HAP-1 (cell line): ENCODE results near the gene NUP153.
A peak's percentile ranks its signal among the peaks of the same experiment; 100 is the strongest.

Source experiments
- DNase-seq, 2 experiments: peaks; one replicate each; pipeline ENCODE4 v3.0.0-alpha.2; 2016 to 2020; ENCODE audit warnings: low spot score in 2 of 2
- H3K27me3 ChIP-seq: fragments of 250-450 bp; sonication (Bioruptor Pico); 2 replicates; pipeline ENCODE4 v1.5.1; 2020; ENCODE audit warnings: low read depth, mild to moderate bottlenecking, moderate library complexity
- H3K36me3 ChIP-seq: fragments of 250-450 bp; sonication (Bioruptor Pico); replicated peaks from 2 replicates; pipeline ENCODE4 v1.5.1; 2020; ENCODE audit warnings: mild to moderate bottlenecking
- H3K4me1 ChIP-seq: fragments of 250-450 bp; sonication (Bioruptor Pico); 2 replicates; pipeline ENCODE4 v1.5.1; 2020; ENCODE audit warnings: mild to moderate bottlenecking
- H3K4me3 ChIP-seq: fragments of 250-450 bp; sonication (Bioruptor Pico); 2 replicates; pipeline ENCODE4 v1.5.1; 2020; ENCODE audit warnings: mild to moderate bottlenecking, moderate library complexity
- H3K9me3 ChIP-seq: fragments of 250-450 bp; sonication (Bioruptor Pico); 2 replicates; pipeline ENCODE4 v1.5.1; 2020; ENCODE audit warnings: mild to moderate bottlenecking, moderate library complexity
- in situ Hi-C: fragments of 300-500 bp; cut with MboI; formaldehyde crosslinking; loops from 3 replicates; pipeline ENCODE4 v1.14.3; 2020; ENCODE audit warnings: low sequenced_read_pairs, inconsistent platforms, mixed read lengths

Gene NUP153

DNA sequence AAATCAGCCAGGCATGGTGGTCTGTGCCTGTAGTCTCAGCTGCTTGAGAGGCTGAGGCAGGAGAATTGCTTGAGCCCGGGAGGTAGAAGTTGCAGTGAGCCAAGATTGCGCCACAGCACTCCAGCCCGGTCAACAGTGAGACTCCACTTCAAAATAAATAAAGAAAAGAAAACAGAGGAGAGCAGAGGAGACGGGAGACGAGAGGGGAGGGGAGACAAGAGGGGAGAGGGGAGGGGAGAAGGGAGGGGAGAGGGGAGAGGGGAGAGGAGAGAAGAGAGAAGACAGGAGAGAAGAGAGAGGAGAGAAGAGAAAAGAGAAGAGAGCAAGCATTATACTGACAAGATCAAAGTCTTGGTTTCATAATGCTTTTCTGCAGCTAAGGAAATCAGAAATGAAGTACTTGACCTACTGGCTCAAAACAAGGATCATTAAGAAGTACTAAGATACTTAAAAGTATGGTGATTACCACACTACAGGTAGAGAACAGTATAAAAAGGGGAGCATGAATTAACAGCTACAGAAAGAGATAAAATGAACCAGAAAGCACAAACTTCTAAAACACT lies 76.1 kb downstream of the NUP153 start:
- peak in 1 of 2 experiments; percentile 38 for DNase-seq
- no peaks in the 10 kb centered on the region for H3K9me3 ChIP-seq
- peaks cover 64% of the 10 kb centered on the region for H3K36me3 ChIP-seq
- in situ Hi-C loops, result no loop called here
- H3K4me3 ChIP-seq, result no peak overlapping the region
- peaks cover 20% of the 10 kb centered on the region for H3K4me1 ChIP-seq
- no peaks in the 10 kb centered on the region for H3K27me3 ChIP-seq

DNA sequence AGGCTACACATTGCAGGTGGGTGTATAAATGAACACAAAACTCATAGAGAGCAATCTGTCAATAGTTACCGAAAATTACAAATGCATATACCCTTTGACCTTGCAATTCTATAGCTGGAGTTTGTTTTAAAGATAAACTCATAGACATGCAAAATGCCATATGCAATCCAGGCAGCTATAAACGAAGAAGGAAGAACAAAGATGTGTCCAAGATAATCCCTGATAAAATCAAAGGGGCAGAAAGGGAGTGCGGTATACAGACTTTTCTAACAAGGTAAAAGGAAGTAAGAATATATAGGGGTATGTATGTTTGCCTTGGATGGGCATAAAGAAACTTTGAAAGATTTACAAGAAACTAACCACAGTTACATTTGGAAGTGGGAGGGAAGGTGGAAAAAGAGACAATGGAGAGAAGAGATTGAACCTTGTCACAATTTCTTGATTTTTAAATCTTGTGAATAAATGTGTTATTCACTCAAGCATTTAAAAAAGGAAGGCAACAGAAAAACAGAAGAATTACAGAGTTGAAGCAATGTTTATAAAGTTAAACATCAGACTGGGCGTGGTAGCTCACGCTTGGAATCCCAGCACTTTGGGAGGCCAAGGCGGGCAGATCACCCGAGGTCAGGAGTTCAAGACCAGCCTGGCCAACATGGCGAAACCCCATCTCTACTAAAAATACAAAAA lies 76.8 kb downstream of the NUP153 start:
- no peaks in the 10 kb centered on the region for H3K27me3 ChIP-seq
- H3K36me3 ChIP-seq, result peaks cover 67% of the 10 kb centered on the region
- H3K4me3 ChIP-seq, result no peak overlapping the region
- peak; percentile 21 to 97 for DNase-seq
- in situ Hi-C loops, result no loop called here
- H3K9me3 ChIP-seq, result no peaks in the 10 kb centered on the region
- H3K4me1 ChIP-seq, result peaks cover 20% of the 10 kb centered on the region

DNA sequence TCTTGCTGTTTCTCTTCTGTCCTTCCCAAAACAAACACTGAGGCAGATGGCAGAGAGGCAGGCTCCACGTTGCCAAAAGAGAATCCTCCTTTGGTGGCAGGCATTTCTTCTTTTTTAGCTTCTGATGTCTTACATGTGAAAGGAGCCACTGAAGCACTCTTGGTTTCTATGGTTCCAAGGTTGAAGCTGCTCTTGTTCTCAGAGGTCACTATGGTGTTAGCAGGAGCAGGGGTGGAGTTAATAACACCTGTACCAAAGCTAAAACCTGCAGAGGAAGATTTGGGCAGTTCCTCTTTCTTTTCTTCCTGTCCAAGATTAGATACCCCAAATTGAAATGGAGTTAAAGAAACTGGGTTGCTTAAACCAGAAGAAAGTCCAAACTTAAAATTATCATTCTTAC lies 77.9 kb downstream of the NUP153 start:
- Histone ChIP-seq H3K4me3 (no peak overlapping the region), H3K4me1 (peaks cover 20% of the 10 kb centered on the region), H3K9me3 (no peaks in the 10 kb centered on the region), H3K27me3 (no peaks in the 10 kb centered on the region), H3K36me3 (peaks cover 74% of the 10 kb centered on the region)
- no peak for DNase-seq
- in situ Hi-C loops, result no loop called here

DNA sequence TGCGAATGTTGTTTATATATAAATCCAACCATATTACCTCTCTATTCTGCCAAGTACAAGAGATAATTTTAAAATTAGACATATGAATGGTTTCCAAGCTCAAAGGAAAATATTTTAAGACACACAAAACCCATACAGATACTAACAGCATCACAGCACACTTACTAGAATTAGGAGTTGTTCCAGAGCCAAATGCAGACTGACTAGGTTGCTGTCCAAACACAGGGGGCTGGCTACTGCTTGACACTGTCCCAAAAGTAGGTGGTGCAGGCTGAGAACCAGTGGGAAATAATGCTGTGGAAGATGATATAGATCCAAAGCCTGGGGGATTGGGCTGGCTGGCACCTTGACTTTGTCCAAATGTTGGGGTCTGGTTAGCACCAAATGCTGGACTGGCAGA lies 82.3 kb downstream of the NUP153 start:
- Histone ChIP-seq H3K27me3 (no peaks in the 10 kb centered on the region), H3K9me3 (no peaks in the 10 kb centered on the region), H3K36me3 (peaks cover 77% of the 10 kb centered on the region), H3K4me1 (peaks cover 2% of the 10 kb centered on the region), H3K4me3 (no peak overlapping the region)
- in situ Hi-C loops, result no loop called here
- no peak for DNase-seq

- H3K27me3 ChIP-seq, result no peaks in the 10 kb centered on the region
- peaks cover 59% of the 10 kb centered on the region for H3K36me3 ChIP-seq
- no peak for DNase-seq
- no peaks in the 10 kb centered on the region for H3K4me1 ChIP-seq
- no peaks in the 10 kb centered on the region for H3K9me3 ChIP-seq
- no peak overlapping the region for H3K4me3 ChIP-seq
- in situ Hi-C loops, result no loop called here
Observed at GRCh38 chr6:17622144-17622543, 84.6 kb downstream of the NUP153 start.

DNA sequence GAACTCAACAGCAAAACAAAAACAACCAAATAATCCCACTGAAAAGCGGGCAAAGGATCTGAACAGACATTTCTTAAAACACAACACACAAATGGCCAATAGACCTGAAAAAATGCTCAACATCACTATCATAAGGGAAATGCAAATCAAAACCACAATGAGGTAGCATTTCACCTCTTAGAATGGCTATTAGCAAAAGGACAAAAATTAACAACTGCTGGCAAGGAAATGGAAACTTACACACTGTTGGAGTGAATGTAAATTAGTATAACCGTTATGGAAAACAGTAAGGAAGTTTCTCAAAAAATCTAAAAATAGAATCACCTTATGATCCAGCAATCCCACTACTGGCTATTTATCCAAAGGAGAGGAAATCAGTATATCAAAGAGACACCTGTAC lies 85.7 kb downstream of the NUP153 start:
- Histone ChIP-seq H3K27me3 (no peaks in the 10 kb centered on the region), H3K9me3 (no peaks in the 10 kb centered on the region), H3K4me1 (no peaks in the 10 kb centered on the region), H3K36me3 (peaks cover 57% of the 10 kb centered on the region), H3K4me3 (no peak overlapping the region)
- no peak for DNase-seq
- in situ Hi-C loops, result no loop called here

DNA sequence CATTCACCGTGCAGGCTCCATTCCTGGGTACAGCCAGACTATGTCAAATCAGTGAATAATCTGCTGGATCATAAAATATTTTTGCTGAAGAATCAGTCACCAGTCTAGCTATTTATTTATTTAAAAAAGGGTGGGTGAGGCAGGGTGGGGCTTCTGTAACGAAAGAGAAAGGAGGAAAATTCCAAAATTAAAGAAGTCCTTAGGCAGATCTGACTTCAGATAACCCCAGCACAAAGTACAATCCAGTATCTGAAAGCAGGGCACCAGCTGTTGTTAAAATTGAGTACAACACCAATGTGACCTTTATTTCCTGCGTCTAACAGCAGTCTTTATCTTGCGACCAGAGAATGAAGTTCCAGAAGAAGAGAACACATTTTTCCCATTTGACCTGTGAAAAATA lies 90.9 kb downstream of the NUP153 start:
- in situ Hi-C loops, result no loop called here
- Histone ChIP-seq H3K4me1 (no peaks in the 10 kb centered on the region), H3K27me3 (no peaks in the 10 kb centered on the region), H3K9me3 (no peaks in the 10 kb centered on the region), H3K36me3 (peaks cover 30% of the 10 kb centered on the region), H3K4me3 (no peak overlapping the region)
- DNase-seq, result no peak

DNA sequence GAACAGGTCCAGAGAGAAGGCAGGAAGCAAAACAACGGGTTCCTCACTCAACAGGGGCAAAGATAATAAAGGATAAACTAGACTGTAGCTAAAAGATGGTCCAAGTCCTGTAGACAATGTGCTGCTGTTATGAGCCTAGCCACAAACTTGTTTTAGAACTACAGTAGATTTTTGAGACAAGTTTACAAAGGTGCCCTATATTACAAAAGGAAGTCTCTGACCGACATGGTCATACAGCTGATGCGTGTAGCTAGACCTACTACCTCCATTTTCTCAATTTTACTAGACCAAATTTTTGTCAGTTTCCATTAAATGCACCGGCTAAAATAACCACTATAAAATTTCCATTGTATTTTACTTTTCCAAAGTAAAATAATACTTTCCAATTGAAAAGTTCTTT lies 94.7 kb downstream of the NUP153 start:
- Histone ChIP-seq H3K4me1 (no peaks in the 10 kb centered on the region), H3K4me3 (no peak overlapping the region), H3K36me3 (peaks cover 33% of the 10 kb centered on the region), H3K27me3 (no peaks in the 10 kb centered on the region), H3K9me3 (no peaks in the 10 kb centered on the region)
- in situ Hi-C loops, result no loop called here
- DNase-seq, result no peak

GRCh38 chr6:17610835-17611234 lies 95.9 kb downstream of the NUP153 start:
- Histone ChIP-seq H3K4me1 (no peaks in the 10 kb centered on the region), H3K27me3 (no peaks in the 10 kb centered on the region), H3K4me3 (no peak overlapping the region), H3K36me3 (peaks cover 23% of the 10 kb centered on the region), H3K9me3 (no peaks in the 10 kb centered on the region)
- in situ Hi-C loops, result no loop called here
- no peak for DNase-seq

DNA sequence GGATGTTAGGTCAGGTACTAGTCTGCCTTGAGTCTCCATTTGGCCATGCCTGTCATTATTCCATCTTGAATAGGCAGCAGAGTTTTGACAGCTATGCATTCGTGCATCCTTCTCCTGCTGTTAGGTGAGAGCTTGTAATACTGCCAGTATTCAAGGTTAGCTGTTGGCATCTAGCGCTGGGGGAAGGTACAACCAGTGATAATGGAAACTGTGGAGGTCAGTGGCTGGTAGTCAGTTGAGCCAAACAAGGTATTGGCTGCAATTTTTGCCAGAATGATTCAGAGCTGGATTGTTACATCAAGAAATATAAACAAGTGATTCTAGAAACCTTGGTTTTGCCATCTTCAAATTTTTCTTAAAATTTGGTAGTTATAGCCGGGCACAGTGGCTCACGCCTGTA lies 100.1 kb downstream of the NUP153 start:
- Histone ChIP-seq H3K4me1 (peaks cover 3% of the 10 kb centered on the region; the same call in 1 of the 2 replicates), H3K36me3 (peaks cover 20% of the 10 kb centered on the region), H3K9me3 (no peaks in the 10 kb centered on the region), H3K27me3 (no peaks in the 10 kb centered on the region), H3K4me3 (no peak overlapping the region)
- DNase-seq, result no peak
- in situ Hi-C loops, result no loop called here

DNA sequence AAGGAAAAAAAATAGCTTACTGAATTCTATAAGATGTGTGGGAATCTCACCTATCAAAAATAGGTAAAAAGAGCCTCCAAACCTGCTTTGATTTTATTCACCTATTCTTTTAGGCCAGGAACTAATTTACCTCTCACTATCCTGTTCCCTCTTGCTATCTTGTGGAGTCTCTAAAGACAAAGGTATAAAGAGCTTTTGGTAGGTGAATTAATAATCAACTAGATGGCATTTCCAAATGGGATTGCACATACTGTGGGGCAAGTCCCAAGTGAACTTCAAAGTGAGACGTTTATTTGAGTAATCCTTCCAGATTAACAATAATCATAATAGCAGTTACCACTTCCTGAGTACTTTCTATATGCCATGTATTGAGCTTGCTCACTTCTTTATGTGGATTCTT lies 103.8 kb downstream of the NUP153 start:
- no peaks in the 10 kb centered on the region for H3K9me3 ChIP-seq
- in situ Hi-C loops, result no loop called here

DNA sequence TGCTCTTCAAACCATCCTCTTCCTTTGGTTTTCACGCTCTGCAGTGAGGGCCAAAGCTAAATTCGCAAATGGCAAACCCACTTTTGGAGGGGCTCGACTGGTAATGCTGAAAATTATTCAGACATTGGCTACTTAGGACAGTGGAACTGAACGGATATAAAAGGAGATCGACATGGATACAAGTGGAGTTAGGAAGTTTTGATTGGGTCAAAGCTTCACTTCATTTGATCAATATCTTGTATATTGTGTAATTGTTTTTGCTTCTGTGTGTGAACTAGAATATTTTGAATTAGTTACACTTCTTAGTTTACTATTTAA lies 105.4 kb downstream of the NUP153 start:
- no peaks in the 10 kb centered on the region for H3K9me3 ChIP-seq
- H3K4me1 ChIP-seq, result peaks cover 6% of the 10 kb centered on the region
- peak overlapping the region; percentile 65 for H3K4me3 ChIP-seq
- in situ Hi-C loops, result no loop called here
- peaks cover 4% of the 10 kb centered on the region for H3K36me3 ChIP-seq
- no peaks in the 10 kb centered on the region for H3K27me3 ChIP-seq
- DNase-seq, result no peak

More for the DNA sequence above, 103.8 kb downstream of the NUP153 start:
- Histone ChIP-seq H3K4me1 (peaks cover 6% of the 10 kb centered on the region), H3K27me3 (no peaks in the 10 kb centered on the region), H3K4me3 (no peak overlapping the region), H3K36me3 (peaks cover 4% of the 10 kb centered on the region)
- no peak for DNase-seq

GRCh38 chr6:17600527-17601385 lies 106.0 kb downstream of the NUP153 start:
- Histone ChIP-seq H3K36me3 (peaks cover 3% of the 10 kb centered on the region), H3K4me1 (peaks cover 6% of the 10 kb centered on the region), H3K27me3 (peaks cover 2% of the 10 kb centered on the region; the same call in 1 of the 2 replicates), H3K4me3 (peak overlapping the region; percentile 65), H3K9me3 (no peaks in the 10 kb centered on the region)
- DNase-seq, result peak; percentile 14 to 55
- in situ Hi-C loops, result no loop called here
